SK-N-SH (cell line): Measurements from ENCODE around the gene CYBC1. TPM values are rescaled to one million over a fixed set of nuclear protein-coding genes. Genes with fewer than 3 reads are reported as not detected.

Experiments
- CTCF ChIA-PET: fragments of 300-600, 350-600 bp; formaldehyde crosslinking; extraction: SDS; loops from one replicate; lab custom pipeline; 2021; lab: Yijun Ruan, JAX
- POLR2A ChIA-PET: fragments of 350-600 bp; sonication (Branson Sonifier 250); formaldehyde crosslinking; extraction: SDS; loops from one replicate; lab custom pipeline; 2020; ENCODE audit warnings: antibody characterized with exemption, inconsistent platforms; lab: Yijun Ruan, JAX
- DNase-seq: peaks from one replicate; pipeline ENCODE4 v3.0.0; 2012
- H2AFZ ChIP-seq: fragments of 200-600 bp; sonication (generic); 2 replicates; pipeline ENCODE4 v1.8.1; 2016; ENCODE audit warnings: antibody characterized with exemption, mild to moderate bottlenecking, low read depth
- H3F3A ChIP-seq: fragments of 200-600 bp; sonication (generic); replicated peaks from 2 replicates; pipeline ENCODE3; 2016; ENCODE audit warnings: antibody characterized with exemption, mild to moderate bottlenecking; ENCODE audit not compliant: insufficient read depth
- H3K27ac ChIP-seq, 2 experiments: fragments of 200-500 bp in 1 of 2; fragments of 200-600 bp in 1 of 2; sonication (Bioruptor generic) in 1 of 2; sonication (generic), shearing (Covaris generic) in 1 of 2; 2 replicates each; pipeline versions ENCODE4 v1.5.1 to v1.6.1; 2014 to 2016; ENCODE audit warnings: low read depth in 2 of 2, inconsistent platforms in 1 of 2, low read length in 1 of 2, mild to moderate bottlenecking in 1 of 2, mixed read lengths in 1 of 2
- H3K27me3 ChIP-seq: fragments of 200-600 bp; sonication (generic), shearing (Covaris generic); 2 replicates; pipeline ENCODE4 v1.6.1; 2016; ENCODE audit warnings: mixed run types; ENCODE audit not compliant: insufficient read depth
- H3K36me3 ChIP-seq, 2 experiments: fragments of 200-500 bp in 1 of 2; fragments of 200-600 bp in 1 of 2; sonication (Bioruptor generic) in 1 of 2; sonication (generic) in 1 of 2; replicated peaks in 1 of 2; 2 replicates each; pipeline versions ENCODE3 to v1.5.1; 2014 to 2016; ENCODE audit warnings: low read length in 1 of 2, mild to moderate bottlenecking in 1 of 2; ENCODE audit not compliant: insufficient read depth in 2 of 2, control insufficient read depth in 1 of 2
- H3K4me1 ChIP-seq, 2 experiments: fragments of 200-500 bp in 1 of 2; fragments of 200-600 bp in 1 of 2; sonication (Bioruptor generic) in 1 of 2; sonication (generic), shearing (Covaris generic) in 1 of 2; 2 replicates each; pipeline versions ENCODE4 v1.5.1 to v1.6.1; 2014 to 2016; ENCODE audit warnings: low read depth in 1 of 2, low read length in 1 of 2, mixed run types in 1 of 2; ENCODE audit not compliant: insufficient read depth in 2 of 2, control insufficient read depth in 1 of 2
- H3K4me2 ChIP-seq: fragments of 200-600 bp; sonication (generic), shearing (Covaris generic); 2 replicates; pipeline ENCODE4 v1.6.1; 2017; ENCODE audit warnings: mixed run types
- H3K4me3 ChIP-seq, 2 experiments: fragments of 200-500 bp in 1 of 2; fragments of 200-600 bp in 1 of 2; sonication (Bioruptor generic) in 1 of 2; sonication (generic), shearing (Covaris generic) in 1 of 2; 2 replicates each; pipeline versions ENCODE4 v1.5.1 to v1.8.1; 2014 to 2016; ENCODE audit warnings: low read depth in 2 of 2, inconsistent platforms in 1 of 2, low read length in 1 of 2, mild to moderate bottlenecking in 1 of 2, mixed read lengths in 1 of 2, moderate library complexity in 1 of 2
- H3K79me2 ChIP-seq: fragments of 200-600 bp; sonication (generic); 2 replicates; pipeline ENCODE4 v1.8.1; 2017; ENCODE audit warnings: mild to moderate bottlenecking; ENCODE audit not compliant: insufficient read depth
- H3K9ac ChIP-seq: fragments of 200-600 bp; sonication (generic); 2 replicates; pipeline ENCODE4 v1.6.1; 2017; ENCODE audit warnings: mixed run types
- H3K9me2 ChIP-seq: fragments of 200-600 bp; sonication (generic); 2 replicates; pipeline ENCODE4 v1.6.1; 2017; ENCODE audit warnings: mixed run types
- H3K9me3 ChIP-seq: fragments of 200-600 bp; sonication (generic); 2 replicates; pipeline ENCODE4 v1.6.1; 2017; ENCODE audit warnings: mixed run types, mild to moderate bottlenecking, moderate library complexity
- H4K20me1 ChIP-seq: fragments of 200-600 bp; sonication (generic); 2 replicates; pipeline ENCODE4 v1.6.1; 2017; ENCODE audit warnings: mild to moderate bottlenecking, mixed run types; ENCODE audit not compliant: insufficient read depth
- ELF1 ChIP-seq: IDR thresholded peaks from 2 replicates; pipeline ENCODE4 v1.4.0; 2012
- EP300 ChIP-seq, 2 experiments: IDR thresholded peaks; 2 replicates each; pipeline versions ENCODE4 v1.4.0 to v1.6.1; 2012; ENCODE audit warnings: borderline replicate concordance in 1 of 2, low read depth in 1 of 2, low read length in 1 of 2
- EZH2phosphoT487 ChIP-seq: fragments of 200-600 bp; sonication (generic); IDR thresholded peaks from 2 replicates; pipeline ENCODE4 v1.6.1; 2017; ENCODE audit warnings: low read depth, mixed run types, mild to moderate bottlenecking, antibody characterized with exemption, moderate library complexity, borderline replicate concordance
- FOSL2 ChIP-seq: IDR thresholded peaks from 2 replicates; pipeline ENCODE4 v1.4.0; 2012; ENCODE audit warnings: low read depth, mild to moderate bottlenecking, moderate library complexity, borderline replicate concordance
- FOXJ3 ChIP-seq: sonication (generic); formaldehyde crosslinking; IDR thresholded peaks from 2 replicates; pipeline ENCODE4 v1.5.1; 2020; ENCODE audit warnings: mild to moderate bottlenecking, missing genetic modification reagents
- GATA2 ChIP-seq: sonication (generic); formaldehyde crosslinking; IDR thresholded peaks from 2 replicates; pipeline ENCODE4 v1.5.0; 2020; ENCODE audit warnings: mild to moderate bottlenecking, missing genetic modification reagents
- MAX ChIP-seq: IDR thresholded peaks from 2 replicates; pipeline ENCODE4 v1.4.0; 2012; ENCODE audit warnings: low read depth
- MXI1 ChIP-seq: IDR thresholded peaks from 2 replicates; pipeline ENCODE4 v1.6.1; 2012; ENCODE audit warnings: mild to moderate bottlenecking, low read depth, low read length, improper control_type of control experiment
- RCOR1 ChIP-seq: fragments of 150-350 bp; IDR thresholded peaks from 2 replicates; pipeline ENCODE4 v1.6.1; 2017; ENCODE audit warnings: antibody characterized with exemption, low read length
- REST ChIP-seq: IDR thresholded peaks from 2 replicates; pipeline ENCODE4 v1.6.1; 2012; ENCODE audit warnings: mild to moderate bottlenecking, low read depth, low read length, moderate library complexity
- RXRA ChIP-seq: IDR thresholded peaks from 2 replicates; pipeline ENCODE4 v1.4.0; 2012; ENCODE audit warnings: low read depth, mild to moderate bottlenecking, borderline replicate concordance
- SMC3 ChIP-seq: IDR thresholded peaks from 2 replicates; pipeline ENCODE4 v1.6.1; 2012; ENCODE audit warnings: low read depth, low read length, improper control_type of control experiment
- TAF1 ChIP-seq: IDR thresholded peaks from 2 replicates; pipeline ENCODE4 v1.6.1; 2012; ENCODE audit warnings: low read depth, mild to moderate bottlenecking, low read length, moderate library complexity, borderline replicate concordance
- TCF12 ChIP-seq: IDR thresholded peaks from 2 replicates; pipeline ENCODE4 v1.4.0; 2012
- USF1 ChIP-seq: IDR thresholded peaks from 2 replicates; pipeline ENCODE4 v1.4.0; 2012; ENCODE audit warnings: low read depth, borderline replicate concordance
- WGBS: methylation state at CpG from one replicate; pipeline ENCODE4 v1.1.6; 2017; ENCODE audit warnings: low lambda C conversion rate; 5-methylcytosine and 5-hydroxymethylcytosine counted together
- polyA plus RNA-seq, 3 experiments: library from polyadenylated mRNA; depleted of rRNA; stranded (reverse); fragments of >200 nt; gene quantifications; 2 replicates each; pipeline ENCODE4 v1.2.3, GENCODE V29; 2012

Gene CYBC1
- polyA plus RNA-seq, 1 of the 3 experiments (the other 2 are of a cell fraction), result 165 TPM

- ChIA-PET POLR2A (no interaction called here), CTCF (no interaction called here)
- Histone ChIP-seq H3K4me2 (no peak overlapping the region), H3K9me2 (no peaks in the 10 kb centered on the region), H3K9me3 (no peaks in the 10 kb centered on the region), H3F3A (peaks cover 12% of the 10 kb centered on the region), H3K27me3 (no peaks in the 10 kb centered on the region)
- DNase-seq, result peak; percentile 34
- WGBS, result 96% methylated on average over 5 of the region's 18 CpGs
- TF ChIP-seq USF1, result no peak
- TF ChIP-seq REST, result no peak
- TF ChIP-seq SMC3, result no peak
- no peak for TF ChIP-seq MXI1
- no peak for TF ChIP-seq TAF1
- no peak for TF ChIP-seq FOSL2
- no peak for TF ChIP-seq GATA2 (CRISPR knock-in tag)
- TF ChIP-seq FOXJ3, result no peak
- TF ChIP-seq RCOR1, result no peak
- TF ChIP-seq MAX, result no peak
- TF ChIP-seq EP300 (IDR thresholded peaks at IDR 0.05; ENCODE audit: borderline replicate concordance in 1 of 2, low read depth in 1 of 2, low read length in 1 of 2), result no peak
- TF ChIP-seq EZH2phosphoT487, result no peak
- TF ChIP-seq RXRA, result no peak
- no peak for TF ChIP-seq ELF1
- no peak for TF ChIP-seq TCF12
- TF ChIP-seq, all 33 proteins: peak for 0
- Histone ChIP-seq H3K79me2 (no peaks in the 10 kb centered on the region), H3K27ac (no peak overlapping the region), H3K9ac (no peak overlapping the region), H4K20me1 (peaks cover 10% of the 10 kb centered on the region; the same call in 1 of the 2 replicates), H2AFZ (no peak overlapping the region), H3K36me3 (peaks cover 0 to 18% of the 10 kb centered on the region in 2 experiments), H3K4me3 (no peak overlapping the region), H3K4me1 (no peaks in the 10 kb centered on the region; a peak in 1 of 4 replicates)
These were observed 13.3 kb downstream of the CYBC1 start for GRCh38 chr17:82437325-82437668.
